ENCODE measurements around the gene CD59.

DNA sequence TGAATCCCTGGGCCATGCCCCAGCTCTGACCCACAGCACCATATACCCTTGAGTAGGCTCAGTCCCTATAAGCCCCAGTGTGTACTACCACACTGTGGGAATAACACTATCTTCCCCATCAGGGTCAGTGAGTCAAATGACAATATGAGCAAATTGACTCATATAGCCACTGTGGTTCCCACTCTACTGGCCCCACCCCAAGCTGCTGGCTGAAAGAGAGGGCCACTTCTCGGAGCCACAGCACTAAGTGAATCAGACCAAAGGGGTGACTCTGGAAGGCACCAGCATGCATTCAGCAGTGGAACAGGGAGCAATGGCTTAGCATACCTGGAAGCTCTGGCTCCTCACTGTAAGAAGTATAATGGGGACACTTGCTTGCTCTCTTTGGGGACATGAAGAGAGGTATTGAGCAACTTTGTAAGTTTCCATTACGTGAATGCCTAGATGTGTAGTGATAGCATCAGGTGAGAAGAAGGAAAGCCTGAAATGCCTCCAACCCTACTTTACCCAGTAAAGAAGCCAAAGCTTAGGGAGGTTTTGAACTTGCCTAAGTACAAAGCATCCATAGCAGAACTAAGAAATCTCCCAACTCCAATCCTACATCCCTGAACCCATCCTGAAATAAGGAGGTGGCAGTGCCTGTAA is 13.5 kb downstream of the CD59 start:
- TF ChIP-seq TAF1 (IDR thresholded peaks at IDR 0.05; ENCODE audit: borderline replicate concordance, low read depth, low read length) (no peak), POLR2A (IDR thresholded peaks at IDR 0.05; ENCODE audit: low read depth, low read length) (no peak), POLR2AphosphoS5 (IDR thresholded peaks at IDR 0.05; ENCODE audit: low read depth, low read length) (no peak)
